Germinal center (tissue), 1 donor: ENCODE data around the gene NBPF12.
"Not testable (repeated sequence)": the region's sequence is repeated elsewhere in the genome, so short reads cannot be mapped to it uniquely, and the experiment has no call there.

ENCODE experiments used
- DNase-seq: peaks from one replicate; pipeline ENCODE4 v3.0.0; 2012; ENCODE audit warnings: mixed read lengths, low spot score

NBPF12 gene, protein sequence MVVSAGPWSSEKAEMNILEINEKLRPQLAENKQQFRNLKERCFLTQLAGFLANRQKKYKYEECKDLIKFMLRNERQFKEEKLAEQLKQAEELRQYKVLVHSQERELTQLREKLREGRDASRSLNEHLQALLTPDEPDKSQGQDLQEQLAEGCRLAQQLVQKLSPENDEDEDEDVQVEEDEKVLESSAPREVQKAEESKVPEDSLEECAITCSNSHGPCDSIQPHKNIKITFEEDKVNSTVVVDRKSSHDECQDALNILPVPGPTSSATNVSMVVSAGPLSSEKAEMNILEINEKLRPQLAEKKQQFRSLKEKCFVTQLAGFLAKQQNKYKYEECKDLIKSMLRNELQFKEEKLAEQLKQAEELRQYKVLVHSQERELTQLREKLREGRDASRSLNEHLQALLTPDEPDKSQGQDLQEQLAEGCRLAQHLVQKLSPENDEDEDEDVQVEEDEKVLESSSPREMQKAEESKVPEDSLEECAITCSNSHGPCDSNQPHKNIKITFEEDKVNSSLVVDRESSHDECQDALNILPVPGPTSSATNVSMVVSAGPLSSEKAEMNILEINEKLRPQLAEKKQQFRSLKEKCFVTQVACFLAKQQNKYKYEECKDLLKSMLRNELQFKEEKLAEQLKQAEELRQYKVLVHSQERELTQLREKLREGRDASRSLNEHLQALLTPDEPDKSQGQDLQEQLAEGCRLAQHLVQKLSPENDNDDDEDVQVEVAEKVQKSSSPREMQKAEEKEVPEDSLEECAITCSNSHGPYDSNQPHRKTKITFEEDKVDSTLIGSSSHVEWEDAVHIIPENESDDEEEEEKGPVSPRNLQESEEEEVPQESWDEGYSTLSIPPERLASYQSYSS (N-terminal part only)

DNA sequence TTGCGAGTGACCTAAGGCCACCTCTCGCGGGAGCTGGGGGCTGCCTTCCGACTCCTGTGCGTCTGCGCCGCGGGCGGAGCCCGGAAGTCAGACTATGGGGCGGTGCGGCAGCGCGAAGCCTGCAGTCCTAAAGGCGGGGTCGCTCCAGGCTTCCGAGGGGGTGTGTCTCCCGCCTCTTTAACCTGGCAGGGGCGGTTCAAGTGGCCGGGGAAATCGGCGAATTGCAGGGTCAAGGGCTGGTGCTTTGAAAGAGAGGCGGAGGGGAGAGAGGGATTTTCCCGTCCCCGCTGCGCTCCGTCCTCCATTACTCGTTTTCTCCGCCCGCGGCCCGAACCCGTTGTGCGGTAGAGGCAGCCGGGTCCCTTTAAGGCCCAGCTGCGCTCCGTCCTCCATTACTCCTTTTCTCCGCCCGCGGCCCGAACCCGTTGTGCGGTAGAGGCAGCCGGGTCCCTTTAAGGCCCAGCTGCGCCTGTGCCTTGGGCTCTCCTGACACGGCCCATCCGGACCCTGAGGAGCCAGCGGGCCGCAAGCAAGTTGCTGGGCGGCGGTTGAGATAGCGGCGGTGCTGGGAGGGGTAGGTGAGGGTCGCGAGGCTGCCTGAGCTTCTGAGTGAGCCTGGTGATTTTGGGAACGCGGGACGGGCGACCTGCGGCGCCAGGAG, at the start of gene NBPF12:
TSS of gene NBPF12 (plus strand) at position 83 of the 661 bp plus-strand sequence. CDS start 21,820 bp downstream, outside the sequence.
- peak; percentile 51 for DNase-seq

DNA sequence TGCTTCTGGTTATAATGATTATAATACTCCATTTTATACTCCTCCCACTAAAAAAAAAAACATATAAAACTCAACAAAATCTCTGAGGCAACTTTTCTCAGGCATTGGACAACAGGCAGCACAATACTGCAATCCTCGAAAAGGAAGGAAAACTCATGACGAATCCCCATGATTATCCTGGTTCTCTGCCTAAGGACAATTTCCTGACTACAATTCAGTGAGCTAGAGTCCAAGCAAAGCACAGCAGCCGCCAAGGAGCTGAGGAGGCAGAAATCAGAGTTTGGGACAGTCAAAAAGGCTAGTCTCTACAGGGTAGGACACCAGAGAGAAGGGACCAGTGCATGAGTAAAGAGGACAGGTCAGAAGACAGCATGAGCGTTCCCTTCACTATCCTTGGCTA, 46.8 kb upstream of the NBPF12 start:
- not testable (repeated sequence) for DNase-seq

DNA sequence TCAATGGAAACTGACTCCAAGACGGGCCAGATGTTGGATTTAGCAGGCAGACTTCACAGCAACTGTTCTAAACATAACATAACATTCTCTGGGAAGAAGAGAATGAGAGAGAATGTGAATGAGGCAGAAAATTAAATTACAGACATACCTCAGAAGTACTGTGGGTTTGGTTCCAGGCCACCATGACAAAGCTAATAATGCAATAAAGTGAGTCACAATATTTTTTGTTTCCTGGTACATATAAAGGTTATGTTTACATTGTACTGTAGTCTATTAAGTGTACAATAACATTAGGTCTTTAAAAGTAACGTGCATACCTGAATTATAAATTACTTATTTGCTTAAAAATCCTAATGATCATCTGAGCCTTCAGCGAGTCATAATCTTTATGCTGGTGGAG, 45.8 kb upstream of the NBPF12 start:
- DNase-seq: not testable (repeated sequence)

DNA sequence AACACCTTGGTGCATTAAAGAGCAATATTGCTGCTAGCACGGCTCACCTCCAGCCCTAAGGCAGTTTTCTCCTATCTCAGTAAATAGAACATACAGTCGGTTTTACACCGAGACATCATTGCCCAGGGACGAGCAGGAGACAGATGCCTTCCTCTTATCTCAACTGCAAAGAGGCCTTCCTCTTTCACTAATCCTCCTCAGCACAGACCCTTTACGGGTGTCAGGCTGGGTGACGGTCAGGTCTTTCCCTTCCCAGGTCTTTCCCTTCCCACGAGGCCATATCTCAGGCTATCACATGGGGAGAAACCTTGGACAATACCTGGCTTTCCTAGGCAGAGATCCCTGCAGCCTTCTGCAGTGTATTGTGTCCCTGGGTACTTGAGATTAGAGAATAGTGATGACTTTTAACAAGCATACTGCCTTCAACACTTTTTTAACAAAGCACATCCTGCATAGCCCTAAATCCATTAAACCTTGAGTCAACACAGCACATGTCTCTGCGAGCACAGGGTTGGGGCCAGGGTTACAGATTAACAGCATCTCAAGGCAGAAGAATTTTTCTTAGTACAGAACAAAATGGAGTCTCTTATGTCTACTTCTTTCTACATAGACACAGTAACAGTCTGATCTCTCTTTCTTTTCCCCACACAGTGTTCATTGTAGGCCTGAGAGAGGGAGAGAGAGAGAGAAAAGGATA, 30.4 kb upstream of the NBPF12 start:
- DNase-seq: not testable (repeated sequence)

DNA sequence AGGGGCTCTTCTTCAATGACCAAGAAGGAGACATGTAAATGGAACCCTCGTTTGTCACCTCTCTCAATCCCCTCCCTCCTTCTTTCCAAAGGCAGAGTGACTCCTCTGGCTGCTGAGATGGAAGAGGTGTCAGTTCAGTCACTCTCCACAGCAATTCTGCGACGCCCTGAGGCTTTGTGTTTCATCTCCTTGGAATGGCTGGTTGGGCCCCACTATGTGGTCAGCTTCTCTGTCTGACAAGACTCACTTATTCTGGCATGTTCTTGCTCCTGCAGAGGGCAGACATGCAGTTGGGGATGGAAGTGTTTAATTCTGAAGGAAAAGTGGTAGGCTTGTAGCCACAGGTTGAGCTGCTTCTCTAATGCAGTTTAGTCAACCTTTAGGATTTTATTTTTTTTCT, 25.1 kb upstream of the NBPF12 start:
- DNase-seq: not testable (repeated sequence)

DNA sequence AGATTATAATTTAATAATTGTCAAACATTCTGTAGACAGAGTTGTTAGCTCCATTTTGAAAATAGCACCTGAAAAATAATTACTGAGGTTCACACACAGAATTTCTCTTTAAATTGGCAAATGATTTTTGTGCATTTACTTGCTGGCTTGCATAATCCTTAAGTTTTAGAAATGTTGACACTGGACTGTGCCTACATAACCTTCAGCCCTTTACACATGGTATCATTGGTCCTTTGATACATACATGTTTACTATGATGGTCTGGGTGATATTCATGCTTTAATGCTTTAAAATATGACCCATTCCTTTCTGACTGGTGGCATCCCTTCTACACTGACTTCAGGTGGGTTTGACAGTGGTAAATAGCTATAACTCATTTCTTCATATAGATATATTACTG, 17.3 kb upstream of the NBPF12 start:
- not testable (repeated sequence) for DNase-seq

DNA sequence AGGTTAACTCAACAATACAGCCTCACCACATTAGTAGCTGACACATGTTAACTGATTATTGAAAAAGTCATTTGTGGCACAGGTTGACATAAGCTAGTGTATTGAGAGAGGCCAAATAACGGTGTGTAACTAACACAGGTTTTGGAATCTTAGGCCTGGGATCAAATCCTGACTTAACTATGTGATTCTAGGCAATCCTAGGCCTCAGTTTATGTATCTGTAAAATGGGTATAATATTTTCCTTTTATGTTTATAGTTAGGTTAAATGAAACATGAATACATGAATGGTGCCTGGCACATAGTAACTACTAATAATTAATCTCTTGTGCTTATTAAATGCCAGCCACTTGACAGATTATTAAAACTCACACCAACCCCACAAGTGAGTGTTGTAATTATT, 15.5 kb upstream of the NBPF12 start:
- DNase-seq: not testable (repeated sequence)

DNA sequence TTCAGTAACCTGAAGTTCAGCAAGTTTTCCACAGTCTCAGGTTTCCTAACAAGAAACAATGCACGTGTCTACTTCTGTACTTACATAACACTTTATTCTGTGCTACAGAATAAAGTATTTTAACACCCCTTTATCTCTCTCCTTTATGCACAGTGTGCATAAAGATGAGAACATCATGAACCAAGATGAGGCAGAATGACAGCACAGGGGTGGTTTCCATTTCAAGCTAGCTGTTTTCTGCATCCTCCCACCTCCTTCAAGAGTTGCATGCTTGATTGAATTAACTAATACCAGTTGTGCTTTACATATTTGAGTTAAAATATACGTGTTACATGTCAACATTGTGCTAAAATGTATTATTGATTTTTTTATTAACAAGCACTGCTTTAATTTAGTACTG, 14.0 kb upstream of the NBPF12 start:
- DNase-seq: not testable (repeated sequence)

DNA sequence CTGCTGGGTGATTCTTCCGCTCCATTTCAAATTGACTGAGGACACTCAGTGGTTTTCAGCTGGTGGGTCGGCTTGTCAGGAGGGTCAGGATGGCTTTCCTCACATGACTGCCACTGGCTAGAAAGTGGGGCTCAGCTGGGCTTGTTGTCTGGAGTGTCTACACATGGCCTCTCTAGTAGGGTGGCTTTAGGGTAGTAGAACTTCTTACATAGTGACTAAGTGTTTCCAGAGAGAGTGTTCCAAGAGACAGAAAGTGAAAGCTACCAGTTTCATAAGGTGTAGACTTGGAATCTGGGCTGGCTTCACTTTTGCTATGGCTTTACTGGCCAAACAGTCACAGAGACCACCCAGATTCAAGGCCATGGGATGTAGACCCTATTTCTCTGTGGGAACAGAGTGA, 11.7 kb upstream of the NBPF12 start:
- not testable (repeated sequence) for DNase-seq

DNA sequence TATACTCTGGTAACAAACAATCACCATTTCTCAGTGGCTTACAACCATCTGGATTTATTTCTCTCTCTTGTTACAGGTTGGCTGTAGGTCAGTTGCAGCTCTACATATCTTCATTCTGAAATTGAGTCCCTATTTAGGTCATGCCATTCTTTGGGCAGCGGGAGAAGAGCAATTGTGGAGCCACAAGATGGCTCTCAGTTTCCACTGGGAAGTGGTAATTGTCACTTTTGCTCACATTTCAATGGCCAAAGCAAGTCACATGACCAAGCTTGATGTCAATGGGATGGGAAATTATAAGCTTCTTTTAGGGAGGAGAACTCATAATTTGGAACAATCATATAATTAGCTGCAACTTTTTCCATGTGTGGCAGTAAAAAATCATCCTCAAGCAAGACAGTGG, 7.9 kb upstream of the NBPF12 start:
- not testable (repeated sequence) for DNase-seq

DNA sequence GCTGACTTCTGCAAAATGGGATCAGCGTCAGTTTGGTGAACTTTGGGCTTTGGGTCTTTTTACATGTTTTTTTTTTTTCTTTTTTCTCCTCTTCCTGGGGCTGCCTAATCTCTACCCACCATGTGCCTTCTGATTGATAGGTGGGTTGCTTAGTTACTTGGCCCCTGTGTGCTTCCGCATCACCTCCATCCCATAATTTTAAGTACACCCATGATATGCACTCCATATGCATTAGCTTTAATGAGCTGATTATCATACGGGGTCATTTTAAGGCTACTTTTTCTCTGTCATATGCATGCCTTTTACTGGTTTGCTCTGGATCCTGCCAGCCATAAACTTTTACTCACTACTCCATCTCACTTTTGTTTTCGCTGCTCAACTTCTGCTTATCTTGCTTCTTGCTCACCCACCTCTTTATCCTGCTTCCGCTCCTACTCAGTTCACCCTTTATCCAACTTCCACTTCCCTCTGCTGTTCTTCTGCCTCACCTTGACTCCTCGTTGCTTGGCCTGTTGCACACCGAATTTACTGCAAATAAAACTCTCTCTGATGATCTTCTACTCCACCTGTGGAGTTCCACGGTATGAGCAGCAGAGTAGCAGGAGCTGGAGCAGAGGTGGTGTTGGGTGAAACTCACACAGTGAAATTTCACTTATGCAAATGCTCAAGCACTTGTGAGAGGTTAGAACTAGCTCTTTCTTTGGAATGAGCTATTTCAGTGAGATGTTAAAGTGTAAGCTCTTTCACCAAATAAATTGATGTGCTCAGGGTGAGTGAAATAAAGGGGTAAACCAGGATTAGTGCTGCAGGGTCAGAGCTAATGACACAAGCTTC, 3.5 kb upstream of the NBPF12 start:
- DNase-seq: not testable (repeated sequence)

DNA sequence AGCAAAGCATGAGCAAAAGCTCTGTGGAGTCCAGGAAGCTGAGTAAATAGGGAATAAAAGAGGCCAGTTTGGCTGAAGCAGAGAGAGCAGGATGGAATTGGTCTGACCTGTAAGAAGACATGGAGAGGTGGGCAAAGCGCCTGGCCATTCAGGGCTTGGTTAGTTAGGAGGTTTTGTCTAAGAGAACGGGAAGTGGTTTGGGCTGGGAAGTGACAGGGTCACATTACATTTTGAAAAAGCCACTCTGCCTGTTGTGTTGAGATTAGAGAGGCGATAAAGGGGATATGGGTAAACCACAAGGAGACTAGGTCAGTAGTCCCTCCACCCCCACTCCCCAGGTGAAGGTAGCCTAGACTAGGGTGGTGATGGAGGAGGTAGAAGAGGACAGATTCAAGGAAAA, 662 bp upstream of the NBPF12 start:
- DNase-seq: not testable (repeated sequence)

DNA sequence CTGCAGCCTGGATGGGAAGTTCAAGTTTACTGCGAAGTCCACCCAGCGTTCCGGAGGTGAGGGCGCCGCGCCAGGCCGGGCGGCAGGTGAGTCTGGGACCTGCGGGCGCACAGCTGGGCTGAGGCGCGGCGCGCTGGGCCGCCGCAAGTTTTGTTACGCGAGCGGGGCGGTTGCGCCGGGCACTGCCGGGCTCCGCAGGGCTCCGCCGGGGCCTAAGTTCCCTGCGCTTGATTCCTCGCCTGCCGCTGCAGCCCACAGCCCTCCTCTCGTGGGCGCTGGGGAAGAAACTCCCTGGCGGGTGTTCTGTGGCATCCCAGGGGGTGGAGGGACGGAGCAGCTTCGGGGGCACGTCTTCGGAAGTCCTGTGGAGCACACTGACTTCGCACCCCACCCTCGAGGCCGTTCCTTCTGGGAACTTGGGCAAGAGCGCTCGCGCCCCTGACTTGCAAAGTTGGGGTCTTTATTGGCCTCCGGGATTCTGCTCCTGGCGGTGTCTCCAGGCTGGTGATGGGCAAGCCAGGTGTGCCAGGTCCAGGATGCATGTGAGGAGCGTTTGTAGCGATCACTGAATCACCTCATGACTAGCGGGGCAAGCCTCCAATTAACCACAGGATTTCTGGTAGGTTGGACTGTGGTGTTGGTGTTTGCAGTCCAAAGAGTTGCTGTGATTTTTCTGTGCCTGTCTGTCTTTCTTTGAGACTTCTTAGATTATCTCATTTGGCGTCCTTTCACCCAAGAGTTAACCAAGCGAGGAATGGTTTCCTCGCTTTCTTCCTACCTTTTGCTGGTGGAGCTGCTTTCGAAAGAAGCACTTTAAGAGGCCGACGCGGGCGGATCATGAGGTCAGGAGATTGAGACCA, 1.0 kb downstream of the NBPF12 start:
- peak; percentile 19 for DNase-seq

DNA sequence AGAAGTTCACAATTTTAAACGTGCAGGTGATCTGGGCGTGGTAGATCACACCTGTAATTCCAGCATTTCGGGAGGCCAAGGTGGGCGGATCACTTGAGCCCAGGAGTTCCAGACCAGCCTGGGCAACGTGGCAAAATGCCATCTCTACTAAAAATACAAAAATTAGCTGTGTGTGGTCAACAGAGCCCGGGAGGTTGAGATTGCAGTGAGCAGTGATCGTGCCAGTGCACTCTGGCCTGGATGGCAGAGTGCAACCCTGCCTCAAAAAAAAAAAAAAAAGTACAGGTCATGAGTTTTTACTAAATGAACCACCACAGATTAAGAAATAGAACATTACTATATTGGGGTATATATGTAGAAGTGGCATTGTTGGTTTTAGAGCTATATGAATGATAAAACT, 2.2 kb downstream of the NBPF12 start:
- DNase-seq: not testable (repeated sequence)

DNA sequence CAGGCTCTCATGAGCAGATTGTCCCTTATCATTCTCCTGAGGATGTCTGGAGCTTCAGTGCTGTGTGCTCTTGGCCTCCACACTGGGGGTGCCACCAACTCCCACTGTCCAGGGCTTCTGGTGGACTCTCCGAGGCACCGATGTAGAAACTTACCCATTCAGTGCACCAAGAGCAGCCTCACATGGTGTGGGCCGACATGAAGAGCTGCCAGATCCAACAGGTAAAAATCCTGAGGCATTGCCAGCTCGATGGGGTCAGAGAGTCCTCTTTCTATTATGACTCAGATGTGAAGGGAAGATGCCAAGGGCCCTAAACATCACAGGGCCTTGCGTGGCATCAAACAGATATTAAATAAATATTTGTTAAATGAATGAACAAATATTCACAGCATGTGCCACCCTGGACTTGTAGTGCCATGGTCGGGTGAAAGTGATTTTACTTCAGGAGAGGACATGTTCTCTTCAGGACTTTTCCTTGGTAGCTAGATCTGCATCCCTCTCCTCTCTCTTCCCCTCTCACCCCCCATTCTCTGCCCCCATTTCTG, 5.3 kb downstream of the NBPF12 start:
- DNase-seq: not testable (repeated sequence)

DNA sequence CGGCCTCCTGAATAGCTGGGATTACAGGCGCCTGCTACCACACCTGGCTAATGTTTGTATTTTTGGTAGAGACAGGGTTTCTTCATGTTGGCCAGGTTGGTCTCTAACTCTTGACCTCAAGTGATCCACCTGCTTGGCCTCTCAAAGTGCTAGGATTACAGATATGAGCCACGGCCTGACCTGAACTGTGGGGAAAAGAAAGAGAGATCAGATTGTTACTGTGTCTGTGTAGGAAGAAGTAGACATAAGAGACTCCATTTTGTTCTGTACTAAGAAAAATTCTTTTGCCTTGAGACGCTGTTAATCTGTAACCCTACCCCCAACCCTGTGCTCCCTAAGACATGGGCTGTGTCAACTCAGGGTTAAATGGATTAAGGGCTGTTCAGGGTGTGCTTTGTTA, 10.0 kb downstream of the NBPF12 start:
- not testable (repeated sequence) for DNase-seq

DNA sequence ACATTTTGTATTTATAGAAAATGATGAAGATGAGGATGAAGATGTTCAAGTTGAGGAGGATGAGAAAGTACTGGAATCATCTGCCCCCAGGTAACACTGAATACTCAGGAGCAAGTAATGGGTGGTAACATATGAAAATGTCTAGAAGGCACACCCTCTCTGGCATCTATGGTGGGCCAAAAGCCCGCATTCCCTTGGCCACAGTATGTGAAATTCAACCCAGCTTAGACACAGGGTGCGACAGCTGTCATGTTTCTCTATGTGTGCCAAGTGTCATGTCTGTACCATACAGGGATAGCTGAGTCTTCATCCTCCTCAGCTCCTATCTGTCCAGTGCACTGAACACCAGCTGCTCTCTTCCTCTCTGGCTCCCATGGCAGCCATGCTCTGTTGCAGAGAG, 26.2 kb downstream of the NBPF12 start:
- not testable (repeated sequence) for DNase-seq

DNA sequence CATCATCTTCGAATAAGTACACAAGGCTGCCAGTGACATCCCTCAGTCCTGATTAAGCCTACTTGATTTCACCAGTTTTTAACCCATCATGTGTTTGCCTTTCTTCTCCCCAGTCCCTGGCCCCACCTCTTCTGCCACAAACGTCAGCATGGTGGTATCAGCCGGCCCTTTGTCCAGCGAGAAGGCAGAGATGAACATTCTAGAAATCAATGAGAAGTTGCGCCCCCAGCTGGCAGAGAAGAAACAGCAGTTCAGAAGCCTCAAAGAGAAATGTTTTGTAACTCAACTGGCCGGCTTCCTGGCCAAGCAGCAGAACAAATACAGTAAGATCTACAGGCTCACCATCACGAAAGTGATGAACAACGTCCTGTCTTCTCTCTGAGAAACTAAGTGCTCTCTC, 28.2 kb downstream of the NBPF12 start:
- DNase-seq: not testable (repeated sequence)

DNA sequence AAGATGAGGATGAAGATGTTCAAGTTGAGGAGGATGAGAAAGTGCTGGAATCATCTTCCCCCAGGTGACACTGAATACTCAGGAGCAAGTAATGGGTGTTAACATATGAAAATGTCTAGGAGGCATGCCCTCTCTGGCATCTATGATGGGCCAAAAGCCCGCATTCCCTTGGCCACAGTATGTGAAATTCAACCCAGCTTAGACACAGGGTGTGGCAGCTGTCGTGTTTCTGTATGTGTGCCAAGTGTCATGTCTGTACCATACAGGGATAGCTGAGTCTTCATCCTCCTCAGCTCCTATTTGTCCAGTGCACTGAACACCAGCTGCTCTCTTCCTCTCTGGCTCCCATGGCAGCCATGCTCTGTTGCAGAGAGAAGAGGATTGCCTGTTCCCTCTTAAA, 32.5 kb downstream of the NBPF12 start:
- DNase-seq: not testable (repeated sequence)
